ENCODE data around the gene TRIM63. TPM values are rescaled to one million over a fixed set of nuclear protein-coding genes. Genes with fewer than 3 reads are reported as not detected.

The TRIM63 gene
- total RNA-seq, 1 donor = 0.36 TPM

DNA sequence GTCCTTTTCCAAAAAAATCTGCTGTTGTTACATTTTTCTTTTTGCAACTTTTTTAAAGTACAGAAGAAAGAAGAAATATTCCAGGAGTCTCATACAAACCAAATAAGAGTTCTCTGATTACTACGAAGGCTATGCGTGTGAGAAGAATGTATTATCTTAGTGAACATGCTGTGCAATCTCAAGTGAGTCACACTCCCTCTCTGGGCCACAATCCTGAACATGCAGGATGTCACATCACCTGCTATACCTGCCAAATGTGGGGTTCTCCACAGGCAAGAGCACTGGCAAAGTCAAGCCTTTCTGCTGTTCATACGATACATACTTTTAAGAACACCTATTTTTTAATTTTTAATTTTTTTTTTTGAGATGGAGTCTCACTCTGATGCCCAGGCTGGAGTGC lies 21.7 kb upstream of the TRIM63 start:
- Histone ChIP-seq H4K20me1 (ENCODE audit: insufficient read depth, low read length) (no peaks in the 10 kb centered on the region), H3K79me2 (ENCODE audit: insufficient read depth, low read length) (no peaks in the 10 kb centered on the region), H3K9me3 (ENCODE audit: low read depth, low read length) (no peaks in the 10 kb centered on the region), H3K27me3 (ENCODE audit: insufficient read depth, low read length) (peaks cover 52% of the 10 kb centered on the region), H3K4me2 (ENCODE audit: insufficient read depth, low read length) (no peak overlapping the region), H3K36me3 (ENCODE audit: insufficient read depth, low read length) (no peaks in the 10 kb centered on the region), H3K27ac (ENCODE audit: low read depth, low read length) (no peak overlapping the region), H2AFZ (ENCODE audit: low read length) (no peak overlapping the region), H3K4me3 (ENCODE audit: insufficient read depth, low read length) (no peak overlapping the region), H3K4me1 (ENCODE audit: insufficient read depth, low read length) (peaks cover 3% of the 10 kb centered on the region)
- DNase-seq (ENCODE audit: insufficient read length, low spot score, missing footprints) = peak; percentile 38
- TF ChIP-seq, protein P1, sequence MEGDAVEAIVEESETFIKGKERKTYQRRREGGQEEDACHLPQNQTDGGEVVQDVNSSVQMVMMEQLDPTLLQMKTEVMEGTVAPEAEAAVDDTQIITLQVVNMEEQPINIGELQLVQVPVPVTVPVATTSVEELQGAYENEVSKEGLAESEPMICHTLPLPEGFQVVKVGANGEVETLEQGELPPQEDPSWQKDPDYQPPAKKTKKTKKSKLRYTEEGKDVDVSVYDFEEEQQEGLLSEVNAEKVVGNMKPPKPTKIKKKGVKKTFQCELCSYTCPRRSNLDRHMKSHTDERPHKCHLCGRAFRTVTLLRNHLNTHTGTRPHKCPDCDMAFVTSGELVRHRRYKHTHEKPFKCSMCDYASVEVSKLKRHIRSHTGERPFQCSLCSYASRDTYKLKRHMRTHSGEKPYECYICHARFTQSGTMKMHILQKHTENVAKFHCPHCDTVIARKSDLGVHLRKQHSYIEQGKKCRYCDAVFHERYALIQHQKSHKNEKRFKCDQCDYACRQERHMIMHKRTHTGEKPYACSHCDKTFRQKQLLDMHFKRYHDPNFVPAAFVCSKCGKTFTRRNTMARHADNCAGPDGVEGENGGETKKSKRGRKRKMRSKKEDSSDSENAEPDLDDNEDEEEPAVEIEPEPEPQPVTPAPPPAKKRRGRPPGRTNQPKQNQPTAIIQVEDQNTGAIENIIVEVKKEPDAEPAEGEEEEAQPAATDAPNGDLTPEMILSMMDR (IDR thresholded peaks at IDR 0.05; ENCODE audit: extremely low read depth, low read depth, low read length) = no peak

DNA sequence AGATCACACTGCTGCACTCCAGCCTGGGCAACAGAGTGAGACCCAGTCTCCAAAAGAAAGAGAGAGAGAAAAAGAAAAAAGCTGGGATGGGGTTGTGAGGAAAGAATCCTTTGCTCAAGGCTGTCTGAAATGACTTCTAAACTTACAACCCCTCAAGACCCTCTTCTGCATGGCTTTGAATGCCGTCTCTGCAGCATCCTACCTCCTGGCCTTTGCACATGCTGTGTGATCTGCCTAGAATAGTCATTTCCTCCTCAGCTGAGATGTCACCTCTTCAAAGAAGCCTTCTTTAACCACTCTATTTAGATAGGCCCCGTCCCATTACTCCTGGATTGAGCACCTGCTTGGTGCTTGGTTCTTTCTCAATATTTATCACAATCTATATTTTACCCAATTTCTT lies 17.4 kb upstream of the TRIM63 start:
- Histone ChIP-seq H3K36me3 (ENCODE audit: insufficient read depth, low read length) (no peaks in the 10 kb centered on the region), H3K9me3 (ENCODE audit: low read depth, low read length) (no peaks in the 10 kb centered on the region), H3K27ac (ENCODE audit: low read depth, low read length) (no peak overlapping the region), H2AFZ (ENCODE audit: low read length) (no peak overlapping the region), H4K20me1 (ENCODE audit: insufficient read depth, low read length) (no peaks in the 10 kb centered on the region), H3K79me2 (ENCODE audit: insufficient read depth, low read length) (no peaks in the 10 kb centered on the region), H3K4me1 (ENCODE audit: insufficient read depth, low read length) (peaks cover 3% of the 10 kb centered on the region), H3K27me3 (ENCODE audit: insufficient read depth, low read length) (peaks cover 23% of the 10 kb centered on the region), H3K4me3 (ENCODE audit: insufficient read depth, low read length) (no peak overlapping the region), H3K4me2 (ENCODE audit: insufficient read depth, low read length) (no peak overlapping the region)
- TF ChIP-seq, protein P1 (IDR thresholded peaks at IDR 0.05; ENCODE audit: extremely low read depth, low read depth, low read length) = no peak
- DNase-seq (ENCODE audit: insufficient read length, low spot score, missing footprints) = no peak

DNA sequence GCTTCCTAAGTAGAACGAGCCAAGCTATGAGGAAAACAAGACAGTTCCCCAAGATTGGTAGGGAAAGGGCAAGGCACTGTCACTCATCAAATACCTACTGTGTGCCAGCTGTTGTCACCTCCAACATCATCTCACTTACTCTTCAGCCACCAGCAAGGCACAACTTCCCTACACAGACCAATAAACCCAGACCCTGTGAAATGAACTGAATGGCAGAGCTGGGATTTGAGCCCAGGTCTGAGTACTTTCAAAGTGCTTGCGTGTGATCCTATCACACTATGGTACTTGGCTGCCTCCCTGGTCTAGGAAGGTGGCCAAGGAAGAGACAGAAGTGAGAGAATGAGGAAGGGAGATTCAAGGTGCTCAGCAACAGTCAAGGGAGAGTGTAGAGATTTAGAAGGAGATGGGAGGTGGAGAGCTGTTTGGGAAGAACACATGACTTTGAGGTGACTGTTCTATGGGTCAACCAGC lies 16.7 kb upstream of the TRIM63 start:
- no peak for DNase-seq (ENCODE audit: insufficient read length, low spot score, missing footprints)
- Histone ChIP-seq H3K4me3 (ENCODE audit: insufficient read depth, low read length) (no peak overlapping the region), H3K4me2 (ENCODE audit: insufficient read depth, low read length) (no peak overlapping the region), H3K27me3 (ENCODE audit: insufficient read depth, low read length) (peaks cover 23% of the 10 kb centered on the region), H3K4me1 (ENCODE audit: insufficient read depth, low read length) (peaks cover 3% of the 10 kb centered on the region), H3K79me2 (ENCODE audit: insufficient read depth, low read length) (no peaks in the 10 kb centered on the region), H4K20me1 (ENCODE audit: insufficient read depth, low read length) (no peaks in the 10 kb centered on the region), H3K27ac (ENCODE audit: low read depth, low read length) (no peak overlapping the region), H3K36me3 (ENCODE audit: insufficient read depth, low read length) (no peaks in the 10 kb centered on the region), H2AFZ (ENCODE audit: low read length) (no peak overlapping the region), H3K9me3 (ENCODE audit: low read depth, low read length) (no peaks in the 10 kb centered on the region)
- TF ChIP-seq, protein P1 (IDR thresholded peaks at IDR 0.05; ENCODE audit: extremely low read depth, low read depth, low read length) = no peak

DNA sequence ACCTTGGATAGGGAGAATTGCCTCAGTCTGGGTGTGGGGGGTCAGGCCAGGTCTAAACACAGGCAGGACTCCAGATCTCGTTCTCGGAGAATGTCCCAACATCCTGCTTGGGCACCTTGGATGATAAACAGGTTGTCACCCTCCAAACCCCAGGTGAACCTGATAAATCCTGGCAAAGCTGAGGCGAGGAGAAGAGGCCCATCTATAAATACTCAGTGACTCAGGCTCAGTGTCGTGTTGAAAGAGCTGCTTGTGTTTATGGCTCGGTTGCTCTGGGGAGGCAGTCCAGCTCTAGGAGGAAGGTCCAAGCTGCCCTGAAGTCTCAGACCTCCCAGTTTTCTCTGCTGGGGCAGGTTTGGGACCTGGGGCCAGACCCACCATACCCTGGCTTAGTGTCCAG lies 15.8 kb upstream of the TRIM63 start:
- Histone ChIP-seq H3K27me3 (ENCODE audit: insufficient read depth, low read length) (peaks cover 25% of the 10 kb centered on the region), H4K20me1 (ENCODE audit: insufficient read depth, low read length) (no peaks in the 10 kb centered on the region), H3K27ac (ENCODE audit: low read depth, low read length) (no peak overlapping the region), H3K4me2 (ENCODE audit: insufficient read depth, low read length) (no peak overlapping the region), H2AFZ (ENCODE audit: low read length) (no peak overlapping the region), H3K79me2 (ENCODE audit: insufficient read depth, low read length) (no peaks in the 10 kb centered on the region), H3K36me3 (ENCODE audit: insufficient read depth, low read length) (no peaks in the 10 kb centered on the region), H3K9me3 (ENCODE audit: low read depth, low read length) (no peaks in the 10 kb centered on the region), H3K4me3 (ENCODE audit: insufficient read depth, low read length) (no peak overlapping the region), H3K4me1 (ENCODE audit: insufficient read depth, low read length) (peaks cover 3% of the 10 kb centered on the region)
- peak; percentile 65 for DNase-seq (ENCODE audit: insufficient read length, low spot score, missing footprints)
- TF ChIP-seq, protein P1 (IDR thresholded peaks at IDR 0.05; ENCODE audit: extremely low read depth, low read depth, low read length) = no peak
